KBM-7 (cell line): ENCODE data around the gene CCN6.
"Not testable (repeated sequence)": the region's sequence is repeated elsewhere in the genome, so short reads cannot be mapped to it uniquely, and the experiment has no call there.

Source experiments
- DNase-seq: peaks from one replicate; pipeline ENCODE4 v3.0.0-alpha.2; 2015
- in situ Hi-C: fragments of 300-500 bp; cut with MboI; formaldehyde crosslinking; loops from 2 replicates; pipeline ENCODE4 v1.14.3; 2020; ENCODE audit warnings: low sequenced_read_pairs, low pct_unique_long_range_greater_than_20kb, mixed read lengths

CCN6 gene

DNA sequence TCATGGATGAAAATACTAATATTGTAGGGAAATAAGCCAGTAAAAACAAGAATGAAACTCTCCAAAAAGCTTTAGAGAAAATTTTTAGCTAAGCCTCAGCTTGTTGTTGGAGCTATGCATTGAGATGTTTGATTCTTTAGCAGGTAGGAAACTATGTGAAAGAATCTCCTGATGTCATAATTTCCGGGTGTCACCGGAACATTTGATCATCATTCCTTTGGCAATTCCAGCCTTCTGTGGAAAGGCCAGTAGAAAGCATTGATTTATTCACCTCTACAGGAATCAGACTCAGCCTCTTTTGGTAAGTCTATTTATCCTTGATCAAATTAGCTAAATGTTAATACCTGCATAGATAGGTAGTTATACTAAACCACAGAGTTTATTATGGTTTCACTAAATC, 43.0 kb downstream of the CCN6 start:
- in situ Hi-C loops: no loop called here
- DNase-seq: no peak

DNA sequence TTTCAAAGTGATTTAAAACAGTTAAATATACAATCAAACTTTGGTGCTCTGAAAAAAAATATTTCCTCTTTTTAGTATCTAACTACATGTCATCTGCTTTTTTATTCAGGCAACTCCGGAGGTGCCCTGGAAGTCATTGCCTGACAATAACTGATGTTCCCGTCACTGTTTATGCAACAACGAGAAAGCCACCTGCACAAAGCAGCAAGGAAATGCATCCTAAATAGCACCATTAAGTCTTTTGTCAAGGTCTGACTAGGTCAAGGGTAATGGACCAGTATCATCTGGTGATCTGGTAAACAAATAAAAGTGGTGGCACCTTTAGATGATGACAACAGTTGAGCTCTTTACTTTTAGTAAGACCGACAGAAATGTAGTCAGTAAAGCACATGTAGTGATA, 46.7 kb downstream of the CCN6 start:
- in situ Hi-C loops: no loop called here
- no peak for DNase-seq

DNA sequence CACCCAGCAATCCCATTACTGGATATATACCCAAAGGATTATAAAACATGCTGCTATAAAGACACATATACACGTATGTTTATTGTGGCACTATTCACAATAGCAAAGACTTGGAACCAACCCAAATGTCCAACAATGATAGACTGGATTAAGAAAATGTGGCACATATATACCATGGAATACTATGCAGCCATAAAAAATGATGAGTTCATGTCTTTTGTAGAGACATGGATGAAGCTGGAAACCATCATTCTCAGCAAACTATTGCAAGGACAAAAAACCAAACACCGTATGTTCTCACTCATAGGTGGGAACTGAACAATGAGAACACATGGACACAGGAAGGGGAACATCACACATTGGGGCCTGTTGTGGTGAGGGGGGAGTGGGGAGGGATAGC, 52.1 kb downstream of the CCN6 start:
- DNase-seq, in situ Hi-C loops: not testable (repeated sequence)

DNA sequence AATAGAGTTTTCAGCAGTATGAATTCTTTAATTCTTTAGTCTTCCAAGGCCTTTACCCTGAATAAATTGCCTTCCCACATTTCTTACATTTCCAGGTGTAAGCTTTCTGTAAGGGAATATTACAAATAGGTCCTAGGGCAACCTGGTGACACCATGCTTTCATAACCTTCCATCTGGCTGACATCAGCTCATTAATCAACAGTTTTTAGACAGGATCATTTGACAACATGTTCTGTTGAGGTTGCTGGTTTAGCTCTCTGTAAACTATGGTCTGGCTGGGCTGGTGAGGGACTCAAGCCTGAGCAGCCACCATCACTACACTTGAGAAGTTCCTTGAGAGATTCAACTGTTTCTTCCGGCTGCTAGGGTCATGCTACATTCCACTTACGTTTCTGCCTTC, 52.7 kb downstream of the CCN6 start:
- in situ Hi-C loops: no loop called here
- no peak for DNase-seq

DNA sequence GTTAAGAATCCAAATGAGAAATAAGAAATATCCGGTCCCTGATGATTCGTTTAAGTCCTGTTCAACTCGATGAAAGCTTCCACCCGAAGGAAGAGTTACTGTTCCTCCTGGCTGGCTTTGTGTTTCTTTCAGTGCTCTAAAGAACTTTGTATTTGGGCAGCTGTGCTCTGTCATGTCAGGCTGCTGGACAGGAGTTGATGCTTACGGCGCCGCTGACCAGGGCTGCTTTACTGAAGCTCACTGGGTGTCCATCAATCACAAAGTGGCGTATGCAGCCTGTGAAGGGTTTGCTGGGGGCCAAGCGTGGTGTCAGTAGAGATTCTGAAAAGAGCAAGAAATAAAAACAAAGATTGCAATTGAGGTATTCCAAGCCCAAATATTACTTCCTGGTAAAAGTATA, 55.4 kb downstream of the CCN6 start:
- DNase-seq: no peak
- in situ Hi-C loops: no loop called here

DNA sequence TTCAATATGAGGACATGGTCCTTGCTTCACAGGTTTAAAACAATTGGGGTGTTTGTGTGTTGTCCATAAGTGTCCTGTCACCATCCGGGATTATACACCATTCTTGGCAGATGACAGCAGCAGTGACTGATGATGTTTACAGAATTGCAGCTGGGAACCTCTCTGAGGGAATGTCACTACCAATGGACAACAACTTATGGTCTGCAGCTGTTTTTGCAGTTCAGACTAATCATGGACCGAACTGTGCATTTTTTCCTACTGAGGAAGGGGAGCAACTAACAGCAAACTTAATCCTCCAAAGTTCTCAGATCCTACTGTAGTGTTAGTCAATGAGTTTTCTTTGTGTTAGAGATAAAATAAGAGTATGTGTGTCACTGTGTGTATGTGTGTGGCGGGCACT, 59.5 kb downstream of the CCN6 start:
- in situ Hi-C loops: no loop called here

DNA sequence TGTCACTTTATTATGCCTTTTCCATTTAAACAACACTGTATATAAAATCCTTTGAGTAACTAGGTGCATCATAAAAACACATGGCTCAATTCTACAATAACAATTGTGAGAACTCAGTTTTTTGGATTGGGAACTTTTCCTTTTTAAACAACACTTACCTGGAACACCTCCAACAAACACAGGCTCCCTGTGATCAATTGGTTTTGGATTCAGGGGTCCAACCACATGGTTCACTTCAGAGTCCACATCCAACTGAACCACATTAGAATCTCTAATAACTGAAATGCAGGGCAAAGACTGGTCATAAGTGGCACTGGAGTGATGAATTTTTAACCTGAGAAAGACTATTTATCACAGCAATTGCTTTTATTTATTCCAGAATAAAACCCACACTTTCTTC, 60.0 kb downstream of the CCN6 start:
- in situ Hi-C loops: no loop called here
- DNase-seq: no peak

More for the DNA sequence above, 59.5 kb downstream of the CCN6 start:
- DNase-seq: no peak

DNA sequence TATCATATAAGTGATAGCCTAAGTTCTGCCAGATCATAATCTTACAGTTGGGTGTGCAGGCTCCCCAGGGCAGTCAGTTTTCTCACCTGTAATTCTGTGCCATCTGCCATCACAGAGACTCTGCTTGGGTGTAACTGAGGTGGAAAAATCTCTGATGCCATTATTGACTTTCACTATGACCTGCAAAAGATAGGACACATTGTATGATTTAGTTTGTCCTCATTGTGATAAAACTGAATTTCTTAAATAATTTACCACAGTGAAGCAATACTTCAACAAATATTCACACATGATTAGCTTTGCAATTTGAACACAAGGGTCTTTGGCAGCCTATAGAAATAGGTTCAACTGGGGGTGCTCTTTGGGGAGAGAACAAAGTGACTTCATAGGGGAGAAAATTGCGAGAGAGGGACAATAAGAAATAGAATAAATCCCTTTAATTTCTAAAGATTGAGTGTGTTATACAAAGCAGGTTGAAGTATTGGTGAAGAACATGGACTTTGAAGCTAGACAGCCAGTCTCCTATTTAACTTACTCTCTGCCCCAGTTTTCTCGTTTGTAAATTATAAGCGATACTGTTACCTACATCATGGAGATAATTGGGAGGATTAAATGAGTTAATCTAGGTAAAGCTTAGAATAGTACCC, 60.8 kb downstream of the CCN6 start:
- DNase-seq: no peak
- in situ Hi-C loops: no loop called here

DNA sequence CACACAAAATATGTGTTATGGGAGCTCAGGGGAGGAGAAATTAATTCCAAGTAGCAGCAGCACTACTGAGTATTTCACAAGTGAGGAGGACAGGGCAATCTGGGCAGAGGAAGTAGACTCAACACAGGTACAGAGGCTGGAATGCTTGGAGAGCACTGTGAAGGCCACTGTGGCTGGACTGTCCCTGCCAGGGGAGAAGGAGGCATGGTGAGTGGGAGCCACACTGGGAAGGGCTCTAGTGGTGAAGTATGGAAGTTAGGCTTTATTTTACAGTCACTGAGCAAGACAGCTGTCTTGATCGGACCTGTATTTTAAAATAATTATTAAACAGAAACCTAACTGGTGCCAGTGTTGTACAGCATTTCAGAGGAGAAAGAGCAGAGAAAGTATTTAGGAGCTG, 62.3 kb downstream of the CCN6 start:
- DNase-seq: no peak

DNA sequence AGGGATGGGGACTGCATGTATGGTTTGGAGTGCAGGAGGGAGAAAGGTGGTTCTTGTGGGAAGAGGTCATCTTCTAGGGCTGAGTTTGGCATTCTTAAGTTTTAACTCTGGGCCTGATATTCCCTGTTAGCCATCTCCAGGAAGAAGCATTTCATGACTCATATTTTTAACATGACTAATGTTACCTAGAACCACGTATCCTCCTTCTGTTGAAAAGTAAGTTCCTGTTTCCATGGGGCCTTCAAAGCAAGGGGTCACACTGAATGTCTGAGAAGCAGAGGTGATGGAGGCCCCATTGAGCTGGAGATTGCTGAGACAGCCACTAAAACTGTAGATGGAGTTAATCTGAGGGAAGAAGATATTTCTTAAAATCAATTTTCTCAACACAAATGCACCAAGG, 63.6 kb downstream of the CCN6 start:
- peak; percentile 12 for DNase-seq
- in situ Hi-C loops: no loop called here

More for the DNA sequence above, 62.3 kb downstream of the CCN6 start:
- in situ Hi-C loops: no loop called here

DNA sequence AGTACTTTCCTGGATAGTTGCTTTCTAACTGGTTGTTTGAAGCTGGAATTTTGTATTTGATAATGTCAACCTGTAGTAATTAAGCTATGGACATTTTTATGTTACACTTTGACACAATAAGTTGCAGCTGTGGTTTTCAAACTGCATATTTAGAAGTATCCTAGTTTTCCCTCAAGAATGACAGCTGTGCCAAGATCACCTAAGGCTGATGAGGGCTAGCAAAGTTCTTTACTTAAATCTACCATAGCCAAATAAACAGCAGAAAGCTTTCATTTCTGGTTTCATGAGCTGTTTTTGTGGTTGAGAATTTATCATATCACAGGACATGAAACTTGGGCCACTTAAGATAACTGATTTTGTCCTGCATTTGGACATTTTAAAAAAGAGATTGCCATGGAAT, 64.1 kb downstream of the CCN6 start:
- DNase-seq: no peak
- in situ Hi-C loops: no loop called here
